ENCODE results near the gene ARHGAP25. TPM values are rescaled to one million over a fixed set of nuclear protein-coding genes. Genes with fewer than 3 reads are reported as not detected.

The ARHGAP25 gene
- total and polyA plus RNA-seq, 8 donors: 6.1 to 43.5 (median 9.3) TPM

DNA sequence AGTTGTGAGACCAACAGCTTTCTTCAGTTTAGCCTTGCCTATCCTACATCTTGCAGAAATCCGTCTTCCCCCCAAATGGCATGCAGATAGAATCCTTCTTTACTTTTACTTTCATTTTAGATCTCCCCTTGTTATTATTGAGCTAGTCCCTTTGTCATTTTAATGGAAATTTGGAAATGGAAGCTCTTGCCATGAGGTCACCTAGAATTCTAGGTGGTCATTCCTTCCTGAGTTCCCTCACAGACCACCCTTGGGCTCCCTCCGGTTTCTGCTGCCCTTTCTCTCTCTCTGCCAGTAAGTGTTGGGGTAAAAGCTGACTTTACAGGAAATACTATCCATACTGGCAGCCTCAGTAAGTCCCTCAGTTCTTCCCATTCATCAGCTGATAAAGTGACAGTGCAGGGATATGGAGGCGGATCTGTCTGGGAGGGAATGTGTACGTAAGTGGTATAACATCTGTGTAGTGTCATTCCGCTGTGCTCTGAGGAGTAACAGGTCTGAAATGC, 30.2 kb downstream of the ARHGAP25 start:
- no peak for DNase-seq

DNA sequence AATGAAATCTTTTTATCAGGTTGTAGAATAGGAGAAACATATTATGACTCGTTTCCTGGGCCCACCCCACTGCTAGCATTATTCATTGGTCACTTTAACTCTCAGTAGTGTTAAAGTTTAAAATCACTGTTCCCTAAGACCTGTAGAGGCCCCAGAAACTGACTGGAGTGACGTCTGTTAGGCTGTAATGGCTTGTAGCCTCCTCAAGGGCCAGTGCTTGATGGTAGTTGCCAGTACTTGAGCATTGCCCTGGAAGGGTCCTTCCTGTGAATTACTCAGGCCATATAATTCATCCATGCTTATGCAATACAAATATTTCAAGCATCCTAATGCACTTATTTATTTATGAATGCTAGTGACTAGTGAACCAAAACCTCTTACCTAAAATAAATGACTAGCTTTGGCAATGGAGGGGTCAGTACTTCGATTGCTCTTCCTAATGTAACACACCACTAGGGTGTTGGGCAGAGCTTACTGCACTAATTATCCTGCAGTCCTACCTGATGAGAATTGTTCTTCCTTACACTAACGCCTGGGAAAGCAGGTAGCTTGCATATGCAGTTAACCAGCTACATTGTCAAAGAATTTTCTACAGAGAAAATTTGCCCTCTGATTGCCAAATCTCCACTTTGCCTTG, 31.2 kb downstream of the ARHGAP25 start:
- ATAC-seq: peak; percentile 73
- Histone ChIP-seq H3K4me1 (peaks cover 29 to 93% of the 10 kb centered on the region in 2 donors), H3K9me3 (no peaks in the 10 kb centered on the region), H3K36me3 (no peaks in the 10 kb centered on the region), H3K4me3 (no peak overlapping the region), H3K27me3 (no peaks in the 10 kb centered on the region), H3K27ac (peak overlapping the region; percentile 72 to 91)
- intact Hi-C loops (cut with DNase I): no loop called here
- TF ChIP-seq, protein P1, sequence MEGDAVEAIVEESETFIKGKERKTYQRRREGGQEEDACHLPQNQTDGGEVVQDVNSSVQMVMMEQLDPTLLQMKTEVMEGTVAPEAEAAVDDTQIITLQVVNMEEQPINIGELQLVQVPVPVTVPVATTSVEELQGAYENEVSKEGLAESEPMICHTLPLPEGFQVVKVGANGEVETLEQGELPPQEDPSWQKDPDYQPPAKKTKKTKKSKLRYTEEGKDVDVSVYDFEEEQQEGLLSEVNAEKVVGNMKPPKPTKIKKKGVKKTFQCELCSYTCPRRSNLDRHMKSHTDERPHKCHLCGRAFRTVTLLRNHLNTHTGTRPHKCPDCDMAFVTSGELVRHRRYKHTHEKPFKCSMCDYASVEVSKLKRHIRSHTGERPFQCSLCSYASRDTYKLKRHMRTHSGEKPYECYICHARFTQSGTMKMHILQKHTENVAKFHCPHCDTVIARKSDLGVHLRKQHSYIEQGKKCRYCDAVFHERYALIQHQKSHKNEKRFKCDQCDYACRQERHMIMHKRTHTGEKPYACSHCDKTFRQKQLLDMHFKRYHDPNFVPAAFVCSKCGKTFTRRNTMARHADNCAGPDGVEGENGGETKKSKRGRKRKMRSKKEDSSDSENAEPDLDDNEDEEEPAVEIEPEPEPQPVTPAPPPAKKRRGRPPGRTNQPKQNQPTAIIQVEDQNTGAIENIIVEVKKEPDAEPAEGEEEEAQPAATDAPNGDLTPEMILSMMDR (IDR thresholded peaks at IDR 0.05): no peak
- peak in 1 of 4 donors; percentile 37 for DNase-seq

More for the DNA sequence above, 30.2 kb downstream of the ARHGAP25 start:
- Histone ChIP-seq H3K4me3 (peak overlapping the region in 1 of 2 donors; percentile 12), H3K9me3 (no peaks in the 10 kb centered on the region), H3K27me3 (no peaks in the 10 kb centered on the region), H3K27ac (peak overlapping the region; percentile 72 to 91), H3K36me3 (no peaks in the 10 kb centered on the region), H3K4me1 (peaks cover 25 to 83% of the 10 kb centered on the region in 2 donors)
- no peak for ATAC-seq
- intact Hi-C loops (cut with DNase I): no loop called here
- TF ChIP-seq, protein P1 (IDR thresholded peaks at IDR 0.05): no peak

DNA sequence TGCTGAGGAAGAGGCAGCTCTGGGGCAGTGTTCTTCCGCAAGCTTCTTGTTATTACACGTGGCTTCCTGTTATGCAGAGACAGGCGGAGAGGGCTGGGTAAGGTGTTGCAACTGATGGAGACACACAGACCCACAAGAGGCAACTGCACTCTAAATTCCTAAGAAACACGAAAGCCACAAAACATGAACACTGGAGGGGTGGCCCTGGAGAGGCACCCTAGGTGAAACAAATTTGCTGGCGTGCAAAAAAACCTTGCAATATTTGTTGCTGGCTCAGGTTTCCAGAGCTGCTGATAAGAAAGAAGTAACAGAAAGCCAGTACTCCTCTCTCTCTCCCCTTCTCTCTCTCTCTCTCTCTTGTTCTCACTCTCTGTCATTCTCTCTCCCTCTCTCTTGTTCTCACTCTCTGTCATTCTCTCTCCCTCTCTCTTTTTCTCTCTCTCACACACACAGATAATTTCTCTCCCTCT, 31.8 kb downstream of the ARHGAP25 start:
- Histone ChIP-seq H3K9me3 (no peaks in the 10 kb centered on the region), H3K27me3 (no peaks in the 10 kb centered on the region), H3K4me1 (peaks cover 34 to 98% of the 10 kb centered on the region in 2 donors), H3K4me3 (no peak overlapping the region), H3K27ac (peak overlapping the region; percentile 72 to 91), H3K36me3 (no peaks in the 10 kb centered on the region)
- DNase-seq (peak in 2 of 4 donors; percentile 73 to 83), ATAC-seq (peak; percentile 89)
- intact Hi-C loops (cut with DNase I): no loop called here
- TF ChIP-seq, protein P1 (IDR thresholded peaks at IDR 0.05): no peak

DNA sequence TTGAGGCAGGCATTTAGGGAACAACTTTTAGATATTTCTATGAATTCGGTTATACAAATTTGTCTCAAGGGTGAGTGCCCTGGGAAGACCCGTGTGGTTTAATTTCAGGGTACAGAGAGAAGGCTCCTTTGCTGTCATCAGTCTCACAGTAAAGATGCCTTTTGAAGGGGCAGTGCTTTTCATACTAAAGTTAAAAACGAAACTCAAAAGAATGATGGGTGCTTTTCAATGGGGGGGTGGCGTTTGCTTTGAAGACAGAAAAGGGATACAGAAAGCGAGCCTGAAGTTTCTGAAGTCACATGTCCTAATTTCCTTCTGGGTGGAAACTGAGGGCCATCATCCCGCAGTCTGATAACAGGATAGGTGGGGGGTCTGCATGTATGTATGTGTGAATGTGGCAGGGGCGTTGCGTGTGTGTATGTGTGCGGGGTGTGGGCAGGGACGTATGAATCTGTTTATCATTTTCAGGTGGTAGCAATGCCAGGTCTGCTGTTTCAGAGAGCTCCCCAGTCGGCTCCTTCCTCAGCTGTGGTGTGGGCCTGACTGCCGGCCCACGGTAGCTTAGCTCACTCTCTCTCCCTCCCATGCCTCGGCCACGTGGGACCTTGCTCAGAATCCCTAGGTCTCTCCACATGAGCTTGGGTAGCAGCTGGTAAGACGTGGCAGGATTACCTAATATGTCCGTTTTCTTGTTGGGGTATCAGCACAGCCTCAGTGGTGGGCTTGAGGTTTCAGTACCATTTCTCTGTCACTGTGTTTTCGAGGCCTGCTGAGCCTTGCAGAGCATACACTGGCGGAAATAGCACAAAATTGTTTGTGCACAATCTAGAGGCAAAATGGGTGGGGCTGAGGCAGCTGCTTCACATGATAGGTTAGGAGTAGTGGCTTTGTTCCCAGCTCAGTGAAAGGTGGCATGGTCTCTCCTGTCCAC, 32.7 kb downstream of the ARHGAP25 start:
- Histone ChIP-seq H3K27ac (peak overlapping the region; percentile 72 to 91), H3K9me3 (no peaks in the 10 kb centered on the region), H3K4me1 (peaks cover 39 to 100% of the 10 kb centered on the region in 2 donors), H3K27me3 (no peaks in the 10 kb centered on the region), H3K36me3 (no peaks in the 10 kb centered on the region), H3K4me3 (no peak overlapping the region)
- TF ChIP-seq, protein P1 (IDR thresholded peaks at IDR 0.05): no peak
- intact Hi-C loops (cut with DNase I): no loop called here
- ATAC-seq (no peak), DNase-seq (peak in 1 of 4 donors; percentile 43)

DNA sequence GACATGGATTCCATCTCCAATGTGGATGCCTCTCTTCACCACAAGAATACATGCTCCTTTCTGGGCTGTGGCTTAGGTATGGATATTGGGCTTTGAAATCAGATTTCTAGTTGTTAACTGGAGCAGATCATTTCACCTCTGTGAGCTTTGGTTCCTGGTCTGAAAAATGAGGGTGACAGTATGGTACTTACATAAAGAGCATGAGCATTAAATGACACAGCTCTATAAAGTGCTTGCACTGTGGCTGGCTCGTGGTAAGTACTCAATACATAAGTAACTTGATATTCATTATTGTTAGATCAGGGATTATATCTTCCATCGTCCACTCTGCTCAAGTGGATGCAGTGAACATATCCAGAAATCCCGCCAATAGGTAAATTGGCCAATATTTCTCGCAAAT, 33.4 kb downstream of the ARHGAP25 start:
- Histone ChIP-seq H3K36me3 (no peaks in the 10 kb centered on the region), H3K4me1 (peaks cover 39 to 99% of the 10 kb centered on the region in 2 donors), H3K9me3 (no peaks in the 10 kb centered on the region), H3K4me3 (no peak overlapping the region), H3K27me3 (no peaks in the 10 kb centered on the region), H3K27ac (peak overlapping the region; percentile 53 to 91)
- intact Hi-C loops (cut with DNase I): no loop called here
- DNase-seq (no peak), ATAC-seq (no peak)
- TF ChIP-seq, protein P1 (IDR thresholded peaks at IDR 0.05): no peak
